ENCODE results near the gene TWIST1. TPM values are rescaled to one million over a fixed set of nuclear protein-coding genes. Genes with fewer than 3 reads are reported as not detected.

Gene TWIST1
- polyA plus RNA-seq, 1 experiment, result 28.2 TPM

DNA sequence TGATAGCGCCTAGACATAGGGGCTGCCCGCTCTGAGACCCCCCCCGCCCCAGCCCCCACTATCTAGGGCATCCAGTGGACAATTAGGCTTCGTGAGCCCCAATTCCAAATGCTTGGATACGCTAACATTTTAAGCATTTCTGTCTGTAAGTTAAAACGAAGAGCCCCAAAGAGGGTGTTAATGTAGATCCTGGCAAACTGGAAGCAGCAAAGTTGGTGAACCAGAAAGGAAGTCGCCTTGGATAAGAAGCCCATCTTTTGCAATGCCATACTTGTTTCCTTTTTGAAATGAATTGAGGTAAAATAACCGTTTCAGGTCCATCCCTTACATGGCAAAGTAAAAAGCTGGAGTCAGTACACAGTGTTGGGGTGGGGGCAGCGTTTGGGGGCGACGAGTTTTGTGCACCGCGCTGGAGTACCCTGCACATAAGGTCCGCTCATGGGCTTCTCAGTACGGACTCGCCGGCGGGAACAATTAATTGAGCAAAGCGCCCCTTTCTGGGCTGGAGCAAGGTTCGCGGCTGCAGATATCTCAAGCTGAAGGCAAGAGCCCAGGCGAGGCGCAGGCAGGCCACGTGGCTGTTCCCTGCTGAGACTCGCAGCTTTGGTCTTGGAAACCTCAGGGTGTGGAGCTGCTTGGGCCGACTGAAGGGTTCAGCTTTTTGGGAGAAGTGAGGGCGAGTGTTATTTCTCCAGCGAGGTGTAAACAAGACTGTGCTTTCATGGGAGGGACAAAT is 1.4 kb upstream of the TWIST1 start:
- Histone ChIP-seq H3K36me3 (ENCODE audit: control insufficient read depth, insufficient read depth, low read length) (no peaks in the 10 kb centered on the region; the same call in 1 of the 2 replicates), H3K4me3 (ENCODE audit: low read depth, low read length) (peak overlapping the region; percentile 87), H3K27me3 (ENCODE audit: control insufficient read depth, insufficient read depth, low read length) (no peaks in the 10 kb centered on the region)
- TF ChIP-seq, protein P1, sequence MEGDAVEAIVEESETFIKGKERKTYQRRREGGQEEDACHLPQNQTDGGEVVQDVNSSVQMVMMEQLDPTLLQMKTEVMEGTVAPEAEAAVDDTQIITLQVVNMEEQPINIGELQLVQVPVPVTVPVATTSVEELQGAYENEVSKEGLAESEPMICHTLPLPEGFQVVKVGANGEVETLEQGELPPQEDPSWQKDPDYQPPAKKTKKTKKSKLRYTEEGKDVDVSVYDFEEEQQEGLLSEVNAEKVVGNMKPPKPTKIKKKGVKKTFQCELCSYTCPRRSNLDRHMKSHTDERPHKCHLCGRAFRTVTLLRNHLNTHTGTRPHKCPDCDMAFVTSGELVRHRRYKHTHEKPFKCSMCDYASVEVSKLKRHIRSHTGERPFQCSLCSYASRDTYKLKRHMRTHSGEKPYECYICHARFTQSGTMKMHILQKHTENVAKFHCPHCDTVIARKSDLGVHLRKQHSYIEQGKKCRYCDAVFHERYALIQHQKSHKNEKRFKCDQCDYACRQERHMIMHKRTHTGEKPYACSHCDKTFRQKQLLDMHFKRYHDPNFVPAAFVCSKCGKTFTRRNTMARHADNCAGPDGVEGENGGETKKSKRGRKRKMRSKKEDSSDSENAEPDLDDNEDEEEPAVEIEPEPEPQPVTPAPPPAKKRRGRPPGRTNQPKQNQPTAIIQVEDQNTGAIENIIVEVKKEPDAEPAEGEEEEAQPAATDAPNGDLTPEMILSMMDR (IDR thresholded peaks at IDR 0.05; ENCODE audit: insufficient read depth, low read depth, low read length), result no peak
- ChIA-PET POLR2A (interaction anchor here (0.6 kb wide), 1 partner anchor 398 kb away, joined by 4 read pairs; no protein-coding TSS in a partner anchor), CTCF (interaction anchor here (0.6 to 2.6 kb wide), 9 partner anchors 11 to 1492 kb away, joined by 3 to 11 read pairs (median 5); no protein-coding TSS in a partner anchor)
- DNase-seq (ENCODE audit: low read depth), result no peak

DNA sequence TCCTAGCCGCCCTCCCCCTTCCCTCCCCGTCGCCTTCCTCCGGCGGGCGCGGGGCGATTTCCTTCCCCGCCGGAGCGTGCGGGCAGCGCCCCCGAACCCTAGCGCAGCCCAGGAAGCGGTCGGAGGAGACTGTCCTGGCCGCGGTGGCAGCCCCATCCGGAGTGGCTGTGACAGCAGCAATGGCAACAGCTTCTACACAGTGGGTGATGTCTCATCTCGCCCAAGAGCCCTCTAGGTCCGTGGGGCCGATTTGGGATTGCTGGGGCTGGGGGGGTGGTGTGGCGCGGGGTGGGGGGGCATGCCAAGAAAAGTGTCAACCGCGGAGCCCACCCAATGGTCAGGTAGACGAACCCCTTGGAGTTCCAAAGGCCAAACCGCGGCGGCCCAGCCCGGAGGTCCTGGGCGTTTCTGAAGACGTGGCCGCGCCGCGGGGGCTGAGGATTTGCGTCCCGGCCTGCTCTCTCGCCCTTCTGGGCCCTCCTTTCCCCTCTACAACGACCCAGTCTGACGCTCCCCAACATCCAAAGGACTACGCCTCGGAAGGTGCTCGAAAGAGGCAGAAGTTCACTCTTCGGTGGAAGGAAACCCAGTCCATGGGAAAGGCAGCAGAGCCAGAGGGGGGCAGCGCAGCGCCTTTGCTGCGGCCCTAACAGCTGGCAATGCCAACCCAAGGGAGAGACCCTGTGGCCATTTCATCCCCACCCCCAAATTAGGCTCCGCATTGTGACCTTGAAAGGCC is 603 bp upstream of the TWIST1 start:
- CTCF ChIA-PET, result interaction anchor here (0.5 to 2.6 kb wide), 5 partner anchors 10 to 528 kb away, joined by 3 to 11 read pairs (median 4); no protein-coding TSS in a partner anchor
- Histone ChIP-seq H3K4me3 (ENCODE audit: low read depth, low read length) (peak overlapping the region; percentile 87), H3K27me3 (ENCODE audit: control insufficient read depth, insufficient read depth, low read length) (no peaks in the 10 kb centered on the region), H3K36me3 (ENCODE audit: control insufficient read depth, insufficient read depth, low read length) (no peaks in the 10 kb centered on the region; the same call in 1 of the 2 replicates)
- POLR2A ChIA-PET, result interaction anchor here (0.7 to 1.0 kb wide), 4 partner anchors 11 to 1138 kb away, joined by 3 to 4 read pairs (median 3); no protein-coding TSS in a partner anchor
- TF ChIP-seq, protein P1 (IDR thresholded peaks at IDR 0.05; ENCODE audit: insufficient read depth, low read depth, low read length), result peak; percentile 38
- no peak for DNase-seq (ENCODE audit: low read depth)

DNA sequence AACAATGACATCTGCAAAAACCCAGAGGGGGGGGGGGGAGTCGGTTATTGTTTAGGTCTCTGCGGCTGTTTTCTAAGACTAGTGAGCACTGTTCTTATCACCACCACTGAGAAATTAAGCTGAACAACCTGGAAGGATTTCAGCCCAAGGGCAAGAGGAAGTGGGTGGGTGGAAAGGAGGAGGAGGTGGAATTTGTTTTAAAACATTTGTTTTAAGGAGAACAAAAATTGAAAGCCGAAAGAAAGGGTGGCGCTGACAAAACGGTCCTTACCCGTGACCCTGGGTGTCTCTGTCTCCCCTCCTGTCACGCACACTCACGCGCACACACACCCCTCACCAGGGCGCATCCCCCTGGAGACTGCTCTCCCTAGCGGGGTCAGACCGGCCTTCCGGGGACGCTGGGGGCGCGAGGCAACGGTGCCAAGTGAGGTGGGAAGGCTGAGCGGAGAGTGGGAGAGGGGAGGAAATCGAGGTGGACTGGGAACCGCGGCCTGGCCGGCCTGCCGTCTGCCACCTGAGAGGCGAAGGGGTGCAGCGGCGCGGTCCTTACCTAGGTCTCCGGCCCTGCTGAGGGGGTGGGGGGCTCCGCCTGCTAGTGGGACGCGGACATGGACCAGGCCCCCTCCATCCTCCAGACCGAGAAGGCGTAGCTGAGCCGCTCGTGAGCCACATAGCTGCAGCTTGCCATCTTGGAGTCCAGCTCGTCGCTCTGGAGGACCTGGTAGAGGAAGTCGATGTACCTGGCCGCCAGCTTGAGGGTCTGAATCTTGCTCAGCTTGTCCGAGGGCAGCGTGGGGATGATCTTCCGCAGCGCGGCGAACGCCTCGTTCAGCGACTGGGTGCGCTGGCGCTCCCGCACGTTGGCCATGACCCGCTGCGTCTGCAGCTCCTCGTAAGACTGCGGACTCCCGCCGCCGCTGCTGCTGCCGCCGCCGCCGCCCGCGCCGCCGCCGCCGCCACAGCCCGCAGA is 1.0 kb downstream of the TWIST1 start:
- CTCF ChIA-PET, result interaction anchor here (1.3 kb wide), 1 partner anchor 550 kb away, joined by 4 read pairs; no protein-coding TSS in a partner anchor
- POLR2A ChIA-PET, result interaction anchor here (0.6 to 1.1 kb wide), 4 partner anchors 11 to 608 kb away, joined by 3 to 34 read pairs (median 6); no protein-coding TSS in a partner anchor
- DNase-seq (ENCODE audit: low read depth), result no peak

DNA sequence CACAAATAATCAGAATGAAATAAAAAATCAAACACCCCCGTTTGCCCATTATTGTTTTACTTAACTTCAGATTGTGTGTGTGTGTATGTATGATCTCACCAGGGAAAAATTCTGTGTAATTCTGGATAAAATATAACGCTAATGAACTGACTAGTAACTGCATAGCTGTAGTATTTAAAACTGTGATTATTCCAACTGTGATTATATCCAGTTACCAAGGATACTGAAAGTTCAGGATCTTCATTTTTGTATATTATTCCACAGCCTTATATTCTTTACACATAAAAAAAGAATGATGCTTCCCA is 2.9 kb downstream of the TWIST1 start:
- H3K27me3 ChIP-seq (ENCODE audit: control insufficient read depth, insufficient read depth, low read length), result no peaks in the 10 kb centered on the region
- CTCF ChIA-PET, result interaction anchor here (2.3 kb wide), 1 partner anchor 9 kb away, joined by 10 read pairs; no protein-coding TSS in a partner anchor
- peak overlapping the region; percentile 87 for H3K4me3 ChIP-seq (ENCODE audit: low read depth, low read length)
- POLR2A ChIA-PET, result interaction anchor here (0.6 kb wide), 2 partner anchors 417 to 504 kb away, joined by 3 read pairs; no protein-coding TSS in a partner anchor
- TF ChIP-seq, protein P1 (IDR thresholded peaks at IDR 0.05; ENCODE audit: insufficient read depth, low read depth, low read length), result no peak
- no peak for DNase-seq (ENCODE audit: low read depth)
- no peaks in the 10 kb centered on the region; the same call in 1 of the 2 replicates for H3K36me3 ChIP-seq (ENCODE audit: control insufficient read depth, insufficient read depth, low read length)

More for the DNA sequence above, 1.0 kb downstream of the TWIST1 start:
- Histone ChIP-seq H3K36me3 (ENCODE audit: control insufficient read depth, insufficient read depth, low read length) (no peaks in the 10 kb centered on the region; the same call in 1 of the 2 replicates), H3K27me3 (ENCODE audit: control insufficient read depth, insufficient read depth, low read length) (no peaks in the 10 kb centered on the region), H3K4me3 (ENCODE audit: low read depth, low read length) (peak overlapping the region; percentile 87)
- TF ChIP-seq, protein P1 (IDR thresholded peaks at IDR 0.05; ENCODE audit: insufficient read depth, low read depth, low read length), result no peak
